ENCODE data around the gene CAT.

DNA sequence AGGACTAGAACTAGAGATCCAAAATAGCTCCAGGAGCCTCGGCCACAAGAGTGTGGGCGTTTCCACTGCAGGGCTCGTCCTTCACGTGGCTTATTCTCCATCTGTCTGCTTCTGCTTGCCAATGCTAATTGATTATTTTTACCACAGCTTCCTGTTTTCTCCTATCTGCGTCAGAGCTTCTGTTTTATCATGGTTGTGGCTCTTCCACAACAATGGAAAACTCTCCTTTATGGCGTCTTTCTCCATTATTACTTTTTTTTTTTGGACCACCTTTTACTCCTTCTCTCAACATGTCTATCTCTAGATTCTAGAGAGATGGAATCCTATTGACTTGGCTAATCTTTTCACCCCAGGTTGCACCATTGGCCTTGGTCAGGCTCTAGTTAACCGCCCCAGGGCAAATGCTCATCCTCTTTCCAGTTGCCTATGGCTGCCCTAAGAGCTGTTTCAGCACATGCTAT lies 25.9 kb downstream of the CAT start:
- TF ChIP-seq, protein P1, sequence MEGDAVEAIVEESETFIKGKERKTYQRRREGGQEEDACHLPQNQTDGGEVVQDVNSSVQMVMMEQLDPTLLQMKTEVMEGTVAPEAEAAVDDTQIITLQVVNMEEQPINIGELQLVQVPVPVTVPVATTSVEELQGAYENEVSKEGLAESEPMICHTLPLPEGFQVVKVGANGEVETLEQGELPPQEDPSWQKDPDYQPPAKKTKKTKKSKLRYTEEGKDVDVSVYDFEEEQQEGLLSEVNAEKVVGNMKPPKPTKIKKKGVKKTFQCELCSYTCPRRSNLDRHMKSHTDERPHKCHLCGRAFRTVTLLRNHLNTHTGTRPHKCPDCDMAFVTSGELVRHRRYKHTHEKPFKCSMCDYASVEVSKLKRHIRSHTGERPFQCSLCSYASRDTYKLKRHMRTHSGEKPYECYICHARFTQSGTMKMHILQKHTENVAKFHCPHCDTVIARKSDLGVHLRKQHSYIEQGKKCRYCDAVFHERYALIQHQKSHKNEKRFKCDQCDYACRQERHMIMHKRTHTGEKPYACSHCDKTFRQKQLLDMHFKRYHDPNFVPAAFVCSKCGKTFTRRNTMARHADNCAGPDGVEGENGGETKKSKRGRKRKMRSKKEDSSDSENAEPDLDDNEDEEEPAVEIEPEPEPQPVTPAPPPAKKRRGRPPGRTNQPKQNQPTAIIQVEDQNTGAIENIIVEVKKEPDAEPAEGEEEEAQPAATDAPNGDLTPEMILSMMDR (IDR thresholded peaks at IDR 0.05) = no peak
- no peak for TF ChIP-seq POLR2A (IDR thresholded peaks at IDR 0.05)
- TF ChIP-seq EP300 (IDR thresholded peaks at IDR 0.05) = no peak
